Activated naive CD4-positive, alpha-beta T cell treated with anti-CD3 and anti-CD28 coated beads, Interleukin-2, amount 50 U/mL, for 72 hours (primary cell): ENCODE data around the gene SLC9A3. TPM values are rescaled to one million over a fixed set of nuclear protein-coding genes. Genes with fewer than 3 reads are reported as not detected.
"Not testable (repeated sequence)": the region's sequence is repeated elsewhere in the genome, so short reads cannot be mapped to it uniquely, and the experiment has no call there.

Experiments used
- ATAC-seq, 2 donors: fragments of 150-1000 bp; cut with Tn5 transposase; 2 replicates each; pipeline ENCODE4 v1.10.0; 2021; ENCODE audit warnings: mild to moderate bottlenecking in 2 of 2, moderate library complexity in 2 of 2
- DNase-seq, 2 donors: peaks; one replicate each; pipeline ENCODE4 v3.0.0; 2021 to 2022; ENCODE audit warnings: low spot score in 2 of 2
- H3K27ac Mint-ChIP-seq, 2 donors: one replicate each; pipeline ENCODE4 v1.8.0; 2022; ENCODE audit warnings: mild to moderate bottlenecking in 2 of 2, mixed read lengths in 2 of 2
- H3K36me3 Mint-ChIP-seq, 2 donors: one replicate each; pipeline ENCODE4 v1.8.0; 2022; ENCODE audit warnings: mixed read lengths in 2 of 2
- H3K9me3 Mint-ChIP-seq, 2 donors: one replicate each; pipeline ENCODE4 v1.8.0; 2022; ENCODE audit warnings: mixed read lengths in 2 of 2
- total RNA-seq, 2 donors: library from RNA; stranded (reverse); gene quantifications; one replicate each; pipeline ENCODE4 v1.2.3, GENCODE V29; 2022

SLC9A3 gene
- total RNA-seq, 2 donors from 2014 or later: 1.6 to 2.0 TPM

DNA sequence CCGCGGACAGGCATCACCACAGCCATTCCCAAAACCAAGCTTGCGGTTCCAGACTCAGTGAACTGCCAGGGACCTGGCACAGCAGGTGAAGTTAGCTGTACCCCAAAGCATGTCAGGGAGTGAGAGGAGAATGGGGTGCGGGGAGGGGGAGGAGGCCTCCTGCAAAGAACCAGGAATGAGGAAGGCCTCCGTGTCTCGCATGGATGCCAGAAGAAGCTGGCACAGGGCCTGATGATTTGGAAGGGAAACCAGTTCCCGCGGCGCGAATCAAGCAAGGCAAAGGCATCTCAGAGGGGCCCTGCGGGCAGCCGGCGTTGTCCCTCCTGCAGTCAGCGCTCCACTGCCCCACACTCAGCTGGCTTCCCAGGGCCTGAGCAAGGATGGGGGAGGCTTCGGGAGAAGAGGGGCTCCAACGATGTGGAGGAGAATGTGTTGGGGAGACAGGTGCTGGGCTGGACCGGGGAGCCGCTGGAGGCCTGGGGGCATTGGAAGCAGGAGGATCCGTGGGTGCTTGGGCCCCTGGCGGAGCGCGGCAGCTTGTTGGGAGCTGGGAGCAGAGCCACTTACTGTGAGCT, 14.6 kb downstream of the SLC9A3 start:
- Mint-ChIP-seq H3K36me3 (no peaks in the 10 kb centered on the region), H3K27ac (no peak overlapping the region), H3K9me3 (no peaks in the 10 kb centered on the region)
- ATAC-seq: no peak
- no peak for DNase-seq

DNA sequence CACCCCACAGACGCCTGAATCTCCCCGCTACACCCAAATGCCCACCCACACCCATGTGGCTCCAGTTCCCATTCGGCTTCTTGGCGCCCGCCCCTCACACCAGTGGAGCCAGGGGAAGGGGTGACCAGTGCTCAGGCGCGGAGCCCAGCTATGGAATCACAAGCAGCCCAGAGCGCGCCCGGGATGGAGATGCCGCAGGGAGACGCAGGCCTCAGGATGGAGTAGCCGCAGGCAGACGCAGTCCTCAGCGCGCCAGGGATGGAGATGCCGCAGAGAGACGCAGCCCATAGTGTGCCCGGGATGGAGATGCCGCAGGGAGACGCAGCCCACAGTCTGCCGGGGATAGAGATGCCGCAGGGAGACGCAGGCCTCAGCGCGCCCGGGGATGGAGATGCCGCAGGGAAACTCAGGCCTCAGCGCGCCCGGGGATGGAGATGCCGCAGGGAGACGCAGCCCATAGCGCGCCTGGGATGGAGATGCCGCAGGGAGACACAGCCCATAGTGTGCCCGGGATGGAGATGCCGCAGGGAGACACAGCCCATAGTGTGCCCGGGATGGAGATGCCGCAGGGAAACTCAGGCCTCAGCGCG, 16.2 kb downstream of the SLC9A3 start:
- not testable (repeated sequence) for ATAC-seq, H3K36me3 Mint-ChIP-seq, DNase-seq, H3K9me3 Mint-ChIP-seq, H3K27ac Mint-ChIP-seq

GRCh38 chr5:505951-506525, 18.2 kb downstream of the SLC9A3 start:
- Mint-ChIP-seq H3K36me3 (no peaks in the 10 kb centered on the region), H3K27ac (no peak overlapping the region), H3K9me3 (no peaks in the 10 kb centered on the region)
- DNase-seq: no peak
- ATAC-seq: no peak

- ATAC-seq (no peak), DNase-seq (no peak)
- no peaks in the 10 kb centered on the region for H3K9me3 Mint-ChIP-seq
- no peaks in the 10 kb centered on the region for H3K36me3 Mint-ChIP-seq
- no peak overlapping the region for H3K27ac Mint-ChIP-seq
These were observed 19.7 kb downstream of the SLC9A3 start for GRCh38 chr5:504326-505154.

GRCh38 chr5:502325-503079, 21.7 kb downstream of the SLC9A3 start:
- no peaks in the 10 kb centered on the region for H3K9me3 Mint-ChIP-seq
- no peaks in the 10 kb centered on the region for H3K36me3 Mint-ChIP-seq
- ATAC-seq: no peak
- DNase-seq: no peak
- peak overlapping the region in 1 of 2 donors; percentile 67 for H3K27ac Mint-ChIP-seq

DNA sequence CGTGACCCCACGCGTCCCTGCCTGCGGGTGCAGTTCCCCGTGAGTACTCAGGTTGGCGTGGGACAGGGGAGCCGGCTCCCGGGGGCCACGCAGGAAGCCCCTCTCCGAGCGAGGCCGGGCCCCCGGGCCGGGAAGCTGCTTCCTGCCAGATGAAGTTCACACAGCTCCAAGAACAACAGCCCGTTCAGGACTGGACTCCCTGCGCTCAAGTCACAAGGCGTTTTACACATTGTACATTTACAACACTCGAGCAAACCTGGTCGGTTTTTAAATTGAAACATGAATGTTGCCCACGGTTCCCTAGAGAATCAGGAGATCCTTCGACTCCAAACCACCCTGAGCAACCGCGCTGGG, 22.4 kb downstream of the SLC9A3 start:
- Mint-ChIP-seq H3K36me3 (no peaks in the 10 kb centered on the region), H3K27ac (no peak overlapping the region), H3K9me3 (no peaks in the 10 kb centered on the region)
- DNase-seq (no peak), ATAC-seq (no peak)

GRCh38 chr5:501105-501830, 23.0 kb downstream of the SLC9A3 start:
- no peak overlapping the region for H3K27ac Mint-ChIP-seq
- no peaks in the 10 kb centered on the region for H3K9me3 Mint-ChIP-seq
- ATAC-seq (no peak), DNase-seq (no peak)
- H3K36me3 Mint-ChIP-seq: no peaks in the 10 kb centered on the region

- Mint-ChIP-seq H3K36me3 (no peaks in the 10 kb centered on the region), H3K27ac (no peak overlapping the region), H3K9me3 (no peaks in the 10 kb centered on the region)
- no peak for ATAC-seq
- DNase-seq: no peak
These were observed 23.8 kb downstream of the SLC9A3 start for GRCh38 chr5:500491-500890.

DNA sequence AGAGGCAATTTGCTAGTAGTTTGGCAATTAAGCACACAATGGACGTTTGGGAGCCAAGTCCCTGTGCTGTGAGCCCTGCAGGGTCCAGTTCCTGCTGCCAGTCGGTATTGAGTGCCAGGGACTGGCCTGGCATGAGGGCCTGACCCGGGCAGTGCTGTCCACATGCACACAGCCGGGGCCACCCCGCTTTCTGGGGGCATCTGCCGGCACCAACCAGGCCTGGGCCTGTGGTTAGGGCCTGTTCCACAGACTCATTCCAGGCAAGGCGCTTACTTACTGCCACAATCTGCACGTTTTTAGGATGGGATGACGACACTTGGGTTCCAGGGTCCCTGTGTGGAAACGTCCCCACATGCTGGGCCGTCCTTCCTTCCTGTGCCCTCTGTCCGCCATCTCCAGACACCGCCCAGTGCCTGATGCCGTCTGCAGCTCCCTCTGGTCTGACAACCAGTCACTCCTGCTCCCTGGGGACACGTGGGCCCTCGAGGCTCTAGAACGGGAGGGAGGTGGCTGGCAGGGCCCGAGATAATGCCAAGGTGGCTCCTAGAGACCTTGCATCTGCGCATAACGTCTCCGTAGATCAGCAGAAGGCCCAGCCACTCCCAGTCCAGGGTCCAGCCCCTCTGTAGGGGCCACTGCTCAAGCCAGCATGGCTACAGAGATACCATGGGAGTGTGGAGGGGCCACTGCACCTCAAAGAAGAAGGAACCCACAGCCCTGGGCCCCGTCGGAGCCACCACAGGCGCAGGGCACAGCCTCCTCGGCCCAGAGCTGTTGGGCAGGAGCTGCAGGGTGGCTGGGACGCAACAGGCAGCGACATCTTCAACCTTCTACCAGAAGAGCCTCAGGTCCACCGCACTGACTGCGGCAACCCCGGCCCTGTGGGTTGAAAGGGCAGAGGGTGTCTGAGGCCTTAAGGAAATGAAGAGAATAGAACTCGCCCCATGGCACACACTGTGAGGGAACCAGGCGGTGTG, 24.7 kb downstream of the SLC9A3 start:
- no peak for DNase-seq
- ATAC-seq: no peak
- H3K36me3 Mint-ChIP-seq: no peaks in the 10 kb centered on the region
- no peak overlapping the region for H3K27ac Mint-ChIP-seq
- no peaks in the 10 kb centered on the region for H3K9me3 Mint-ChIP-seq

GRCh38 chr5:497871-498509, 26.3 kb downstream of the SLC9A3 start:
- Mint-ChIP-seq H3K36me3 (no peaks in the 10 kb centered on the region), H3K9me3 (no peaks in the 10 kb centered on the region), H3K27ac (no peak overlapping the region)
- DNase-seq (no peak), ATAC-seq (no peak)

- Mint-ChIP-seq H3K27ac (no peak overlapping the region), H3K36me3 (no peaks in the 10 kb centered on the region), H3K9me3 (no peaks in the 10 kb centered on the region)
- no peak for DNase-seq
- no peak for ATAC-seq
These were observed 27.1 kb downstream of the SLC9A3 start for GRCh38 chr5:497090-497700.

DNA sequence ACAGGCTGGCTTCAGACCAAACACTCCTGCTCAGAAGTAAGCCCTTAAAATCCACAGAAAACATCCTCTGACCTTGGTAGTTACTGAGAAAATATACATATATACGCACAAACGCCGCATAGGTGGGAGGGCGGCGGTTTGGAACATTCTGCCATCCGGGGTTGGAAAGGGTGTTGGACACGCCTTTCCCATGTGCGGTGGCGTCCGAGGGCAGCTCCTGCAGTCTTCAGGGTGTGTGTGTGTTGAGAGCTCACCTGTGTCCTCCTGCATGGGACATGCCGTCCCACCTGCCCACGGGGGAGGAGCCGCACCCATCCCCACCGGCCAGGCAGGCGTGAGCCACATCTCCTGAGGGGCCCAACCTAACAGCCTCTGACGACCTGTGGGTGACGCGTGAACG, 28.2 kb downstream of the SLC9A3 start:
- Mint-ChIP-seq H3K27ac (no peak overlapping the region), H3K36me3 (no peaks in the 10 kb centered on the region), H3K9me3 (no peaks in the 10 kb centered on the region)
- DNase-seq (no peak), ATAC-seq (no peak)

DNA sequence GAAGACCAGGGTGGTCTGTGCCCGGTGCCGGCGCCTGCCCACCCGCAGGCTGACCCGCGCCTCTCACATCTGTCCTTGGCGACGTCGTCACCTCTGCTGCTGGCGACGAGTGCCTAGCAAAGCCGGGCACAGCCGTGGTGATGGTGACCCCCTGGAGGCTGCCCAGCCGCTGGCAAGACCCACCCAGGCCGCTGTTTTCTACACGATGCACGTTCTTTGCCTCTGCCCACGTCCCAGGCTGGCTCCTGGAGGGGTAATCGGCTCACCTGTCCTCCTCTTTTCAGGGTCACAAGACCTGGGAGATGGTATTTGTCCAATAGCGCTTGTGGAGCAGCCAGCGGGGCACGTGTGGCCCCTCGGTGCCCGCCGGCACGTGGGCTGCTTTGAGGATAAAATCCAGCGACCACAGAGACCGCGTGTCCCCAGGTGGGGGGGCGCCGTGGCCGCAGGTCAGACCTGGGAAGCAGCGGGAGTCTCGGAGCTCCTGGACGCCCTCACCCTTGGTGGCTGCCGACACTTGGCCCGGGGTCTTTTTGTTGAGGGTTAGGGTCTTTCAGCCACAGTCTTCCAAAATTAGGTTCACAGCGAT, 29.5 kb downstream of the SLC9A3 start:
- H3K36me3 Mint-ChIP-seq: no peaks in the 10 kb centered on the region
- H3K9me3 Mint-ChIP-seq: no peaks in the 10 kb centered on the region
- DNase-seq (no peak), ATAC-seq (no peak)
- no peak overlapping the region for H3K27ac Mint-ChIP-seq

GRCh38 chr5:493758-494157, 30.5 kb downstream of the SLC9A3 start:
- Mint-ChIP-seq H3K36me3 (no peaks in the 10 kb centered on the region), H3K27ac (no peak overlapping the region), H3K9me3 (no peaks in the 10 kb centered on the region)
- DNase-seq (no peak), ATAC-seq (peak in 1 of 2 donors; percentile 24)
